Right lobe of liver (tissue), 4 donors: ENCODE measurements around the gene VWA7.

Experiments used
- POLR2A ChIP-seq: fragments of 450-650 bp; IDR thresholded peaks from one replicate; pipeline ENCODE4 v1.6.1; 2017; ENCODE audit warnings: antibody characterized with exemption, mild to moderate bottlenecking
- TF ChIP-seq, protein P1 (sequence below), 4 donors: fragments of 200-600 bp in 3 of 4; fragments of 450-650 bp in 1 of 4; IDR thresholded peaks; one replicate each; pipeline versions ENCODE4 v1.5.1 to v1.8.0; 2016 to 2022; ENCODE audit warnings: antibody characterized with exemption in 4 of 4, mild to moderate bottlenecking in 2 of 4
- donor health status: DM: no; HTN: no; CAD: no.
- donor health status: DM: no; HTN: no; CAD: no.
- donor health status: DM: no; HTN: yes; CAD: no.

DNA sequence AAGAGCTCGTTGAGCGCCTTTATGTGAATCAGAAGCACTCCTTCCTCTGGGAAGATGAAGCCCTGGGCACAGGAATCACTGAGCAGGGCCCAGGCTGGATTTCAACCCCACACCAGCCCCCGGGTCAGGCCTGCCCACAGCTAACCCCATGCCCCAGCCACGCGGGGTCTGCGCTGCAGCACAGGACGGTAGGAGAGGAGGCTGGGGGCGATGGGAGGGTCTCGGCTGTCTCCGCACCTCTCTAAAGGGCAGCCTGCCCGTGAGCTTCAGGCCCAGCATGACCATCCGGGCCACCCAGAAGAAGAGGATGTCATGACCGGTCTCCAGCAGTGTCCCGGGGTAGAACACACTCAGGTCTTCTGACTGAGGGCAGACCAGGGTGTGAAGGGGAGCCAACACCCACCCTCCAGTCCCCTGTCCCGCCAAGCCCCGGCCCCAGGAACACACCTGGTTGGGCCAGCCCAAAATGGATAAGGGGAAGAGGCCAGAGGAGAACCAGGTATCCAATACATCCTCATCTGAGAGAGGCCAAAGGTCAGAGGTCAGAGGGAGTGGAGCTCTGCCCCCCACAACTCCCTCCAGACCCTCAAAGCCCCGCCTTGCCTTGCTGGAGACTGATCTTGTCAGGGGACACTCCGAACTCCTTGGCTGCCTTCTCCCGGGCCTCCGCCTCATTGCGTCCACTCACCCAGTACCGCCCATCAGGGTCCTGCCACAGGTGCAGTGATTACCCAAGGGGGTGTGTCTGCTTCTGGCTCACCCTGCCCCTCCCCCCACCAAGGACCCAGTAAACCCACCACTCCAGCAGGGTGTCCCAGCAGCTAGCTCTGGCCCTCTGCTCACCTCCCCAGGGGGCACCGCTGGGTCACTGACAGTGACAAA, 4.4 kb upstream of the VWA7 start:
- TF ChIP-seq, protein P1, sequence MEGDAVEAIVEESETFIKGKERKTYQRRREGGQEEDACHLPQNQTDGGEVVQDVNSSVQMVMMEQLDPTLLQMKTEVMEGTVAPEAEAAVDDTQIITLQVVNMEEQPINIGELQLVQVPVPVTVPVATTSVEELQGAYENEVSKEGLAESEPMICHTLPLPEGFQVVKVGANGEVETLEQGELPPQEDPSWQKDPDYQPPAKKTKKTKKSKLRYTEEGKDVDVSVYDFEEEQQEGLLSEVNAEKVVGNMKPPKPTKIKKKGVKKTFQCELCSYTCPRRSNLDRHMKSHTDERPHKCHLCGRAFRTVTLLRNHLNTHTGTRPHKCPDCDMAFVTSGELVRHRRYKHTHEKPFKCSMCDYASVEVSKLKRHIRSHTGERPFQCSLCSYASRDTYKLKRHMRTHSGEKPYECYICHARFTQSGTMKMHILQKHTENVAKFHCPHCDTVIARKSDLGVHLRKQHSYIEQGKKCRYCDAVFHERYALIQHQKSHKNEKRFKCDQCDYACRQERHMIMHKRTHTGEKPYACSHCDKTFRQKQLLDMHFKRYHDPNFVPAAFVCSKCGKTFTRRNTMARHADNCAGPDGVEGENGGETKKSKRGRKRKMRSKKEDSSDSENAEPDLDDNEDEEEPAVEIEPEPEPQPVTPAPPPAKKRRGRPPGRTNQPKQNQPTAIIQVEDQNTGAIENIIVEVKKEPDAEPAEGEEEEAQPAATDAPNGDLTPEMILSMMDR (IDR thresholded peaks at IDR 0.05) = no peak
- no peak for TF ChIP-seq POLR2A
